Measurements from ENCODE around the gene THEM5. TPM values are rescaled to one million over a fixed set of nuclear protein-coding genes. Genes with fewer than 3 reads are reported as not detected.

The THEM5 gene
- polyA plus RNA-seq, 1 donor = 0.45 TPM

DNA sequence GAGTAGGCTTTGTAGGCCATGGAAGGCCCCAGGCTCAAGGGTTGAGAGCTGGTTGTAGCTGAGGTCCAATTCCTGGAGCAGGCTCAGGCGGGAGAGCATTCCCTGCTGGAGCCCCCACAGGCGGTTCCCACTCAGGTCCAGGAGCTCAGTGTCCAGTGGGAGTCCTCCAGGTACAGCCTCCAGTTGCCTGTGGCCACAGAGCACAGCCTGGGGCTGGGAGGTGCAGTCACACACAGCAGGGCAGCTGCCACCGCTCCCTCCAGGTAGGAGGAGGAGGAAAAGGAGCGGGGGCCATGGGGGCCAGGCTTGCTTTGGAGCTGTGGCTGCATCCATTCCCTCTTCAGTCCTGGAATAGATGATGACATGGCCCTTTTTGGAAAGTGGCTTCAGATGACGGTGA, 51.1 kb downstream of the THEM5 start:
- Histone ChIP-seq H3K4me3 (ENCODE audit: low read length) (no peak overlapping the region), H3K27me3 (ENCODE audit: control insufficient read depth, insufficient read depth, low read length) (peaks cover 47% of the 10 kb centered on the region), H3K9me3 (ENCODE audit: control insufficient read depth, low read depth, low read length) (no peaks in the 10 kb centered on the region), H3K36me3 (ENCODE audit: control insufficient read depth, insufficient read depth, low read length) (no peaks in the 10 kb centered on the region), H3K27ac (ENCODE audit: low read length) (no peak overlapping the region), H3K4me1 (ENCODE audit: control insufficient read depth, insufficient read depth, low read length) (no peaks in the 10 kb centered on the region)
- WGBS (ENCODE audit: insufficient coverage, low lambda C conversion rate) = no CpG with 5 or more reads among the region's 5 CpGs
- DNase-seq = no peak

DNA sequence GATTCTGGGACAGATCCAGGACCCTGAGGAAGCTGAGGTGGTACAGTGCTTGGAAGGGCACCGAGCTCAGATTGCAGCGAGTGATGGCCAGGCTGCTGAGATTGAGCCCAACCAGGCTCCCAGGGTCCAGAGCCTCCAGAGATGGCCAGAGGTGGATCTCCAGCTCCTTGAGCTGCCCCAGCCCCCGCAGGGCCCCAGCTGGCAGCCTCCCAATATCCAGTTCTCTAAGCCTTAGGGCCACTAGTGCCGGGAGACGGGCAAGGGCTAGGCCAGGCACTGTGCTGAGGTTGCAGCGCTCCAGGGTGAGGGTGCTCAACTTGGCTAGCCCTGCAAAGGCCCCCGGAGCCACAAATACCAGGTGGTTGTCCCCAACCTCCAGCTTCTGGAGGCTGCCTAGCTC, 51.7 kb downstream of the THEM5 start:
- no peaks in the 10 kb centered on the region for H3K9me3 ChIP-seq (ENCODE audit: control insufficient read depth, low read depth, low read length)
- peaks cover 47% of the 10 kb centered on the region for H3K27me3 ChIP-seq (ENCODE audit: control insufficient read depth, insufficient read depth, low read length)
- H3K4me3 ChIP-seq (ENCODE audit: low read length) = no peak overlapping the region
- H3K27ac ChIP-seq (ENCODE audit: low read length) = no peak overlapping the region
- no CpG with 5 or more reads among the region's 7 CpGs for WGBS (ENCODE audit: insufficient coverage, low lambda C conversion rate)
- no peaks in the 10 kb centered on the region for H3K4me1 ChIP-seq (ENCODE audit: control insufficient read depth, insufficient read depth, low read length)
- no peaks in the 10 kb centered on the region for H3K36me3 ChIP-seq (ENCODE audit: control insufficient read depth, insufficient read depth, low read length)
- DNase-seq = no peak

DNA sequence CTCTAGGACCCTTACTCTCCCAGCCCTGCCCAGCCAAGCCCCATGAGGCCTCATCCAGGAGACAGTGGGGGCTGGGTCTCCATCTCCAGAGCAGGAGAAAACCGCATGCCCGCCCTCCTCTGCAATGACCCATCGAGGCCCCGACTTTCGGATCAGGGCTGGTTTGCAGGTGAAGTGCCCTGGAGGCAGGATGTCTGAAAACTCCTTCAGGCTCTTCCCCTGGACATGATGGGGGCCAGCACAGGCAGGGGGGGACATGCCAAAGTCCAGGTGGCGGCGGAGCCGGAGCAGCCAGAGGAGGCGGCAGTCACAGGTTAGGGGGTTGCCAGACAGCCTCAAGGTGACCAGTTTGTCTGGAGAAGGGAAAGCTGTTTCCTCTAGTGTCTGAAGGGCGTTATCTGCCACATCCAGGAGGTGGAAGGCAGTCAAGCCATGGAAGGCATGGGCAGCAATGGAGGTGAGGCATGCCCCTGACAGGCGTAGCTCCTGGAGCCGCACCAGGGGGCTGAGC, 52.1 kb downstream of the THEM5 start:
- Histone ChIP-seq H3K27ac (ENCODE audit: low read length) (no peak overlapping the region), H3K4me3 (ENCODE audit: low read length) (no peak overlapping the region), H3K4me1 (ENCODE audit: control insufficient read depth, insufficient read depth, low read length) (no peaks in the 10 kb centered on the region), H3K9me3 (ENCODE audit: control insufficient read depth, low read depth, low read length) (no peaks in the 10 kb centered on the region), H3K27me3 (ENCODE audit: control insufficient read depth, insufficient read depth, low read length) (peaks cover 47% of the 10 kb centered on the region), H3K36me3 (ENCODE audit: control insufficient read depth, insufficient read depth, low read length) (no peaks in the 10 kb centered on the region)
- no CpG with 5 or more reads among the region's 12 CpGs for WGBS (ENCODE audit: insufficient coverage, low lambda C conversion rate)
- no peak for DNase-seq

DNA sequence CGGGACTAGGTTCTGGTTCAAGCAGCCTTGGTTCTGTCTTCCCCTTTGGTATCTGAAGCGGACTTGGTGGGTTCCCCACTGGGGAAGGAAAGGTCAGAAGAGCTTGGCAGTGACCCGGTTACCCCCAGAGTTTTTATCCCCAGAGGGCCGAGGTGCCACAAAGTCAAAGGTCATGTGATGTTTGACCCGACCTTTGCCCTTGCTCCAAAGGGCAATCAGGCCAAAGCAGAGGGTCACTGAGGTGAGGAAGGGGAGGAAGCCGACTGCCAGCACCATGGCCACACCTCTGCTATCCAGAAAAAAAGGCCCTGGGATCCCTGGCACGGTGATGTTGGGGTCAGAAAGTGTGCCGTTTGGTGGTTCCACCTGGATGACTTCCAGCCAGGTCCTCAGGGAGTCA, 52.7 kb downstream of the THEM5 start:
- Histone ChIP-seq H3K4me3 (ENCODE audit: low read length) (no peak overlapping the region), H3K27me3 (ENCODE audit: control insufficient read depth, insufficient read depth, low read length) (peaks cover 47% of the 10 kb centered on the region), H3K4me1 (ENCODE audit: control insufficient read depth, insufficient read depth, low read length) (no peaks in the 10 kb centered on the region), H3K36me3 (ENCODE audit: control insufficient read depth, insufficient read depth, low read length) (no peaks in the 10 kb centered on the region), H3K9me3 (ENCODE audit: control insufficient read depth, low read depth, low read length) (no peaks in the 10 kb centered on the region), H3K27ac (ENCODE audit: low read length) (no peak overlapping the region)
- DNase-seq = no peak
- WGBS (ENCODE audit: insufficient coverage, low lambda C conversion rate) = no CpG with 5 or more reads among the region's 8 CpGs

DNA sequence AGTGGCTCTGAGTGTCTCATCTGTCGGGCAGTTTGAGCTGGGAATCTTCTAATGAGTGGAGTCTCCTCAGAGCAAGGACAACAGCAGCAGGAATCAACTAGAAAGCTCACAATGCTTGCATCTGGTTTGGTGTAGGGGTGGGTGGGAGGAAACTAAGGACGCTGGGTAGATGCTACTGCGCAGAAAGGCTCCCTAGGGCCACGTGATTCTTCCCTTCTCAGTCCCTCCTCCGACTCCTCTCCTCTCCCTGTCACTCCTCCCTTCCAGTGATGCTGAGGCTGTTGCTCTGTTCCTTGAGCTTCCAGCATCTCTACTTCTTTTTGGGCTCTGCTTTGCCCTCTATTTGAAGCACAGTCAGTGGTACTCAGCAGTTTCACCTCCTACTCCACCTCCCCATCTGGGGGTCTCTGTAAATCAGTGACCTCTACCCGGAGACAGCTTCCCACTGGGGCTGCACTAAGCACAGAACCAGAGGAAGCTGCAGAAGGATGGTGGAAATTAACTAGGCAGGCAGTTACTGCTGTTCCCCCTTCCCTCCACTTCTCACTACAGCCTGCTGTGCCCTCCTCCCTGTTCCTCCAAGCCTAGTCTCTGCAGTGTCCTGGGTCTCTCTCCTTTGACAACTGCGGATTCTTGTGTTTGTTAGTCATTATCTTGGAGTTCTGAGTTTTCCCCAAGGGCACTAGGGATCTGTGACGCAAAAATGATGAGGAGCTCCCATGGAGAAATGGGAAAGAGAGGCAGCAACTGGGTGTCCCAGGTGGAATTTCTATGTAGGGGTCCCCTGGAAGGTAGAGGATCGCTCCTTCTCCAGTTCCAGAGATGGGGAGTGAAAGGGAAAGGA, 54.1 kb downstream of the THEM5 start:
- no CpG with 5 or more reads among the region's 9 CpGs for WGBS (ENCODE audit: insufficient coverage, low lambda C conversion rate)
- H3K4me1 ChIP-seq (ENCODE audit: control insufficient read depth, insufficient read depth, low read length) = no peaks in the 10 kb centered on the region
- no peak overlapping the region for H3K4me3 ChIP-seq (ENCODE audit: low read length)
- H3K9me3 ChIP-seq (ENCODE audit: control insufficient read depth, low read depth, low read length) = no peaks in the 10 kb centered on the region
- H3K36me3 ChIP-seq (ENCODE audit: control insufficient read depth, insufficient read depth, low read length) = no peaks in the 10 kb centered on the region
- no peak overlapping the region for H3K27ac ChIP-seq (ENCODE audit: low read length)
- DNase-seq = no peak
- H3K27me3 ChIP-seq (ENCODE audit: control insufficient read depth, insufficient read depth, low read length) = peaks cover 34% of the 10 kb centered on the region

DNA sequence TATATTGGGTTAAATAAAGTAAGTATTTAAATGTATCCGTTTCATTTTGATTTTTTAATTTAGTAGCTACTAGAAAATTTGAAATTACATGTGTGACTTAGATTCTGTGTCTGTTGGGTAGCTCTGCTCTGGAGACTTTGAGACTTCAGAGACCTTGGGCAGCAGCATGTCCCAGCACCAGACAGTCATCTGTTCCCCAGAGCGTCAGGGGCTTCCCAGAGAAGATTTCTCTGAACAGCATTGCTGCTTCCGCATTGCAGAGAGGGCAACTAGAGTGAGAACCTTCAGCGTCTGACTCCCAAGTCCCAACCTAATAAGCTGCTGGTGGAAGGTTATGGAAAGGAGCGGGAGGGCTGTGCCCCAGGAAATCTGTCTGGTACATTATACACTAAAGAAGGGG, 54.9 kb downstream of the THEM5 start:
- Histone ChIP-seq H3K27ac (ENCODE audit: low read length) (no peak overlapping the region), H3K4me3 (ENCODE audit: low read length) (no peak overlapping the region), H3K9me3 (ENCODE audit: control insufficient read depth, low read depth, low read length) (no peaks in the 10 kb centered on the region), H3K36me3 (ENCODE audit: control insufficient read depth, insufficient read depth, low read length) (no peaks in the 10 kb centered on the region), H3K27me3 (ENCODE audit: control insufficient read depth, insufficient read depth, low read length) (peaks cover 26% of the 10 kb centered on the region), H3K4me1 (ENCODE audit: control insufficient read depth, insufficient read depth, low read length) (no peaks in the 10 kb centered on the region)
- no peak for DNase-seq
- WGBS (ENCODE audit: insufficient coverage, low lambda C conversion rate) = no CpG with 5 or more reads among the region's 5 CpGs

Other genes with a start within 250 kb of the THEM5 start
- 20.0 TPM for gene SNX27, start 241.7 kb downstream of the THEM5 start, polyA plus RNA-seq
- gene CELF3, start 136.9 kb downstream of the THEM5 start, polyA plus RNA-seq = 57.1 TPM
- gene RIIAD1, start 132.2 kb downstream of the THEM5 start, polyA plus RNA-seq = 13.5 TPM
- gene MRPL9, start 90.2 kb downstream of the THEM5 start, polyA plus RNA-seq = 58.3 TPM
- 4.2 TPM for gene TDRKH, start 63.2 kb downstream of the THEM5 start, polyA plus RNA-seq
- gene LINGO4, start 48.3 kb downstream of the THEM5 start, polyA plus RNA-seq = 0.81 TPM
- gene RORC, start 21.9 kb downstream of the THEM5 start, polyA plus RNA-seq = 8.7 TPM
- gene C2CD4D, start 13.9 kb downstream of the THEM5 start, polyA plus RNA-seq = 0.78 TPM
- gene THEM4, start 55.8 kb upstream of the THEM5 start, polyA plus RNA-seq = 40.7 TPM
- 877 TPM for gene S100A10, start 140.1 kb upstream of the THEM5 start, polyA plus RNA-seq
- 314 TPM for gene S100A11, start 183.3 kb upstream of the THEM5 start, polyA plus RNA-seq
- not detected for gene TCHHL1, start 235.4 kb upstream of the THEM5 start, polyA plus RNA-seq

All from large intestine (tissue), 3 donors.